Colonic mucosa (tissue), 4 donors: Measurements from ENCODE around the gene PDLIM1. TPM values are rescaled to one million over a fixed set of nuclear protein-coding genes. Genes with fewer than 3 reads are reported as not detected.
"Not testable (repeated sequence)": the region's sequence is repeated elsewhere in the genome, so short reads cannot be mapped to it uniquely, and the experiment has no call there.

ENCODE experiments used
- DNase-seq: peaks from one replicate; pipeline ENCODE4 v3.0.0-alpha.2; 2020
- H3K27ac ChIP-seq: fragments of 200-600 bp; one replicate; pipeline ENCODE4 v1.8.0; 2021
- H3K27me3 ChIP-seq: fragments of 200-600 bp; one replicate; pipeline ENCODE4 v1.8.0; 2021
- H3K36me3 ChIP-seq: fragments of 200-600 bp; one replicate; pipeline ENCODE4 v1.8.0; 2021
- H3K4me1 ChIP-seq: fragments of 200-600 bp; one replicate; pipeline ENCODE4 v1.8.0; 2021; ENCODE audit warnings: mild to moderate bottlenecking
- H3K4me3 ChIP-seq: fragments of 200-600 bp; one replicate; pipeline ENCODE4 v1.8.0; 2021
- H3K9ac ChIP-seq, 2 donors: one replicate each; pipeline ENCODE4 v1.7.0; 2013; ENCODE audit warnings: control low read depth in 2 of 2, low read depth in 2 of 2, low read length in 2 of 2
- H3K9me3 ChIP-seq: fragments of 200-600 bp; one replicate; pipeline ENCODE4 v1.8.0; 2021
- CTCF ChIP-seq: fragments of 200-600 bp; IDR thresholded peaks from one replicate; pipeline ENCODE4 v1.8.0; 2022; ENCODE audit warnings: antibody characterized with exemption, mild to moderate bottlenecking
- intact Hi-C: fragments of 100-400 bp; cut with DNase I; formaldehyde crosslinking; loops from one replicate; pipeline ENCODE4 v1.14.1; 2022
- total RNA-seq, 2 donors: library from RNA; stranded (reverse); fragmentation: NEBNext Ultra II Directional in 1 of 2; extraction: Animal tissue kit (Norgen Biotek cat#: 25700) in 1 of 2; gene quantifications; one replicate each; pipeline ENCODE4 v1.2.1, GENCODE V29; 2021
- donor health status: healthy.
- donor health status: DM: no; HTN: no; CAD: no.
- donor health status: DM: no; HTN: no; CAD: no.

Gene PDLIM1
- total RNA-seq, 2 donors from 2014 or later = 246 to 433 TPM

- DNase-seq = no peak
- Histone ChIP-seq H3K4me1 (no peaks in the 10 kb centered on the region), H3K4me3 (no peak overlapping the region), H3K9ac (no peak overlapping the region), H3K27me3 (no peaks in the 10 kb centered on the region), H3K27ac (no peak overlapping the region), H3K9me3 (no peaks in the 10 kb centered on the region), H3K36me3 (no peaks in the 10 kb centered on the region)
- no peak for TF ChIP-seq CTCF
- intact Hi-C loops = no loop called here
Observed at GRCh38 chr10:95229724-95230627, 60.8 kb downstream of the PDLIM1 start.

GRCh38 chr10:95228934-95229723 is 61.7 kb downstream of the PDLIM1 start:
- H3K27me3 ChIP-seq, intact Hi-C loops, H3K27ac ChIP-seq, H3K4me3 ChIP-seq, H3K36me3 ChIP-seq, H3K9ac ChIP-seq, H3K9me3 ChIP-seq, H3K4me1 ChIP-seq, DNase-seq: not testable (repeated sequence)

GRCh38 chr10:95225136-95225535 is 65.7 kb downstream of the PDLIM1 start:
- intact Hi-C loops = no loop called here
- Histone ChIP-seq H3K27ac (no peak overlapping the region), H3K4me1 (no peaks in the 10 kb centered on the region), H3K27me3 (no peaks in the 10 kb centered on the region), H3K9me3 (no peaks in the 10 kb centered on the region), H3K4me3 (no peak overlapping the region), H3K9ac (no peak overlapping the region), H3K36me3 (no peaks in the 10 kb centered on the region)
- DNase-seq = no peak
- no peak for TF ChIP-seq CTCF

GRCh38 chr10:95221124-95221523 is 69.7 kb downstream of the PDLIM1 start:
- H3K4me1 ChIP-seq = no peaks in the 10 kb centered on the region
- intact Hi-C loops = no loop called here

GRCh38 chr10:95220539-95220938 is 70.3 kb downstream of the PDLIM1 start:
- intact Hi-C loops = no loop called here
- Histone ChIP-seq H3K36me3 (no peaks in the 10 kb centered on the region), H3K27ac (no peak overlapping the region), H3K27me3 (no peaks in the 10 kb centered on the region), H3K4me1 (no peaks in the 10 kb centered on the region), H3K9me3 (no peaks in the 10 kb centered on the region), H3K4me3 (no peak overlapping the region), H3K9ac (no peak overlapping the region)
- no peak for TF ChIP-seq CTCF
- no peak for DNase-seq

More at GRCh38 chr10:95221124-95221523, 69.7 kb downstream of the PDLIM1 start:
- H3K9ac ChIP-seq = no peak overlapping the region
- H3K27ac ChIP-seq = no peak overlapping the region
- no peak for TF ChIP-seq CTCF
- no peak overlapping the region for H3K4me3 ChIP-seq
- H3K36me3 ChIP-seq = no peaks in the 10 kb centered on the region
- no peaks in the 10 kb centered on the region for H3K9me3 ChIP-seq
- no peak for DNase-seq
- H3K27me3 ChIP-seq = no peaks in the 10 kb centered on the region
